ENCODE data around the gene HRH1. TPM values are rescaled to one million over a fixed set of nuclear protein-coding genes. Genes with fewer than 3 reads are reported as not detected.
"Not testable (repeated sequence)": the region's sequence is repeated elsewhere in the genome, so short reads cannot be mapped to it uniquely, and the experiment has no call there.

Gene HRH1
- total and polyA plus RNA-seq, 2 donors (not counting 1 experiment from before 2014, with no cell fraction given) = not detected

DNA sequence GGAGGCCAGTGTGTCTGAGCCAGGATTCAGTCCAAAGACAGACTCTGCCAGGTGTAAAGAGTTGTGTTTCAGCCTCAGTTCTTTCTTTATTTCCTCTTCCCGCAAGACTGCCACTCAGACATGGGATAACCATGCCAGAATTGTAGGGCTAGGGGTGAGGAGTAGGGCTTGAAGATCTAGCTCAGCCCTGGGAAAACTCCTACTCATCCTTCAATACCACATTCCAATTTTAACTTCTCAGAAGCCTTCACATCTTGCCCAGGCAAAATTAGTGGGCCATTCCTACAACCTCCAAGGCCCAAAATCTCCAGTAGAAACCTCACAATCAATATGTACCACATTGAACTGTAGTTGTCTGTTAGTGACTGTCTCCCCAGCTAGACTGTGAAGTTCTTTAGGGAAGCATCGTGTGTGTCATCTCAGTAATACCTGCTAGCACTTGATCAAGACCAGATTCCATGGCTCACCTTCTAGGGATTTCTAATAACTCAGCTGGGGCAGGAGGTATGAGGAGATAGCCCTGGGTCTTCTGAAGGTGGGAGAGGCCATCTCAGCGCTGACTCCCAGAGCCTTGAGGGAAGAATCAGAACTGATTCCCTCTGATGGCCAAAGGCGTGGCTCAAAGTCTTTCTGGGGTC lies 19.7 kb downstream of the HRH1 start:
- no peak overlapping the region for H3K4me3 Mint-ChIP-seq
- CTCF ChIA-PET = no interaction called here

DNA sequence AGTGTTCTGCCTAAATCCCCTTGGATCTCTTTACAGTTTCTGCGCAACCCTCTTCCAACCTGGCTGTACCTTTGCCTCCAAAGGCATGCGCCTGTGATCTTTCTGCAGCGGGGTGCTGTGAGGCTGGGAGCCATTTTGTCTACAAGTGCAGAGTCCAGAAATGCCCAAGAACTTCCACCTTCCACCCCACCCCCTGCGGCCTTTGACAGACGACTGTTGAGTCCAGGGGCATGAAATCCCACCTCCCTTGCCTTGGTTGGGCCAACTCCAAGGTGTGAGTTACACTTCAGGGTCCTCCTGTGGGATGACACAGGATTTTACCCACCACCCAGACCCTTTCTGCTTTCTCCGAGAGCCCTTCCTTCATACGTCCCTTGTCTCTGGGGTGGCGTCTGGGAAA lies 24.1 kb downstream of the HRH1 start:
- H3K4me3 ChIP-seq (ENCODE audit: control extremely low read depth in 1 of 5, extremely low read depth in 1 of 5, insufficient read depth in 1 of 5, low read depth in 2 of 5, low read length in 4 of 5) = no peak overlapping the region
- 94% methylated on average over 7 of the region's 8 CpGs for WGBS (ENCODE audit: insufficient coverage)
- H3K9me3 ChIP-seq (ENCODE audit: control extremely low read depth in 1 of 3, control insufficient read depth in 2 of 3, insufficient read depth in 1 of 3, low read length in 2 of 3) = no peaks in the 10 kb centered on the region
- no peak overlapping the region for H3K4me3 Mint-ChIP-seq
- ChIA-PET POLR2A (no interaction called here), CTCF (no interaction called here)
- H3K27ac ChIP-seq (ENCODE audit: low read length in 2 of 2) = no peak overlapping the region
- H3K9me3 Mint-ChIP-seq (ENCODE audit: insufficient read depth) = no peaks in the 10 kb centered on the region
- H3K27ac Mint-ChIP-seq = no peak overlapping the region
- H3K4me1 ChIP-seq (ENCODE audit: control insufficient read depth in 2 of 2, insufficient read depth in 2 of 2, low read length in 2 of 2) = no peaks in the 10 kb centered on the region
- no peaks in the 10 kb centered on the region for H3K36me3 ChIP-seq (replicated peaks in 1 of 2; ENCODE audit: control extremely low read depth in 1 of 2, control insufficient read depth in 1 of 2, extremely low read depth in 1 of 2, insufficient read depth in 2 of 2, low read length in 1 of 2)
- no peak overlapping the region for H3K4me2 ChIP-seq (replicated peaks; ENCODE audit: low read depth, low read length, poor library complexity, severe bottlenecking)
- no peaks in the 10 kb centered on the region for H3K79me2 ChIP-seq (ENCODE audit: control insufficient read depth, insufficient read depth, low read length)
- DNase-seq (no peak), ATAC-seq (ENCODE audit: low read depth) (no peak)
- no peaks in the 10 kb centered on the region for H3K27me3 ChIP-seq (replicated peaks in 1 of 4; ENCODE audit: control extremely low read depth in 1 of 4, control insufficient read depth in 3 of 4, insufficient read depth in 4 of 4, low read length in 3 of 4)
- no peaks in the 10 kb centered on the region for H3K4me1 Mint-ChIP-seq
- no peak overlapping the region for H2AFZ ChIP-seq (ENCODE audit: insufficient read depth, low read depth, low read length, poor library complexity, severe bottlenecking)
- H3K9ac ChIP-seq (ENCODE audit: low read length) = no peak overlapping the region
- TF ChIP-seq, protein P1, sequence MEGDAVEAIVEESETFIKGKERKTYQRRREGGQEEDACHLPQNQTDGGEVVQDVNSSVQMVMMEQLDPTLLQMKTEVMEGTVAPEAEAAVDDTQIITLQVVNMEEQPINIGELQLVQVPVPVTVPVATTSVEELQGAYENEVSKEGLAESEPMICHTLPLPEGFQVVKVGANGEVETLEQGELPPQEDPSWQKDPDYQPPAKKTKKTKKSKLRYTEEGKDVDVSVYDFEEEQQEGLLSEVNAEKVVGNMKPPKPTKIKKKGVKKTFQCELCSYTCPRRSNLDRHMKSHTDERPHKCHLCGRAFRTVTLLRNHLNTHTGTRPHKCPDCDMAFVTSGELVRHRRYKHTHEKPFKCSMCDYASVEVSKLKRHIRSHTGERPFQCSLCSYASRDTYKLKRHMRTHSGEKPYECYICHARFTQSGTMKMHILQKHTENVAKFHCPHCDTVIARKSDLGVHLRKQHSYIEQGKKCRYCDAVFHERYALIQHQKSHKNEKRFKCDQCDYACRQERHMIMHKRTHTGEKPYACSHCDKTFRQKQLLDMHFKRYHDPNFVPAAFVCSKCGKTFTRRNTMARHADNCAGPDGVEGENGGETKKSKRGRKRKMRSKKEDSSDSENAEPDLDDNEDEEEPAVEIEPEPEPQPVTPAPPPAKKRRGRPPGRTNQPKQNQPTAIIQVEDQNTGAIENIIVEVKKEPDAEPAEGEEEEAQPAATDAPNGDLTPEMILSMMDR (IDR thresholded peaks at IDR 0.05) = no peak
- no peak for TF ChIP-seq EZH2 (IDR thresholded peaks at IDR 0.05; ENCODE audit: borderline replicate concordance, insufficient read depth, low read depth, low read length, poor library complexity, severe bottlenecking)
- H4K20me1 ChIP-seq (ENCODE audit: control insufficient read depth, insufficient read depth, low read length, poor library complexity, severe bottlenecking) = no peaks in the 10 kb centered on the region
- H3K27me3 Mint-ChIP-seq = peaks cover 5% of the 10 kb centered on the region
- intact Hi-C loops (cut with micrococcal nuclease) = no loop called here

More for the DNA sequence above, 19.7 kb downstream of the HRH1 start:
- H3K9me3 ChIP-seq (ENCODE audit: control extremely low read depth in 1 of 3, control insufficient read depth in 2 of 3, insufficient read depth in 1 of 3, low read length in 2 of 3) = no peaks in the 10 kb centered on the region
- no peak overlapping the region for H3K4me3 ChIP-seq (ENCODE audit: control extremely low read depth in 1 of 5, extremely low read depth in 1 of 5, insufficient read depth in 1 of 5, low read depth in 2 of 5, low read length in 4 of 5)
- no peak overlapping the region for H3K9ac ChIP-seq (ENCODE audit: low read length)
- H2AFZ ChIP-seq (ENCODE audit: insufficient read depth, low read depth, low read length, poor library complexity, severe bottlenecking) = no peak overlapping the region
- no peaks in the 10 kb centered on the region for H3K79me2 ChIP-seq (ENCODE audit: control insufficient read depth, insufficient read depth, low read length)
- no peaks in the 10 kb centered on the region for H3K4me1 ChIP-seq (ENCODE audit: control insufficient read depth in 2 of 2, insufficient read depth in 2 of 2, low read length in 2 of 2)
- peaks cover 5% of the 10 kb centered on the region for H3K27me3 Mint-ChIP-seq
- no peaks in the 10 kb centered on the region for H3K4me1 Mint-ChIP-seq
- H3K27me3 ChIP-seq (replicated peaks in 1 of 4; ENCODE audit: control extremely low read depth in 1 of 4, control insufficient read depth in 3 of 4, insufficient read depth in 4 of 4, low read length in 3 of 4) = no peaks in the 10 kb centered on the region
- WGBS (ENCODE audit: insufficient coverage) = 96% methylated on average over 2 of the region's 4 CpGs
- H3K27ac Mint-ChIP-seq = no peak overlapping the region
- H3K27ac ChIP-seq (ENCODE audit: low read length in 2 of 2) = no peak overlapping the region
- DNase-seq (no peak), ATAC-seq (ENCODE audit: low read depth) (no peak)
- no peak overlapping the region for H3K4me2 ChIP-seq (replicated peaks; ENCODE audit: low read depth, low read length, poor library complexity, severe bottlenecking)
- no peaks in the 10 kb centered on the region for H4K20me1 ChIP-seq (ENCODE audit: control insufficient read depth, insufficient read depth, low read length, poor library complexity, severe bottlenecking)
- H3K36me3 ChIP-seq (replicated peaks in 1 of 2; ENCODE audit: control extremely low read depth in 1 of 2, control insufficient read depth in 1 of 2, extremely low read depth in 1 of 2, insufficient read depth in 2 of 2, low read length in 1 of 2) = no peaks in the 10 kb centered on the region
- POLR2A ChIA-PET = no interaction called here
- intact Hi-C loops (cut with micrococcal nuclease) = no loop called here
- TF ChIP-seq EZH2 (IDR thresholded peaks at IDR 0.05; ENCODE audit: borderline replicate concordance, insufficient read depth, low read depth, low read length, poor library complexity, severe bottlenecking) = no peak
- TF ChIP-seq, protein P1 (IDR thresholded peaks at IDR 0.05) = no peak
- H3K9me3 Mint-ChIP-seq (ENCODE audit: insufficient read depth) = no peaks in the 10 kb centered on the region

DNA sequence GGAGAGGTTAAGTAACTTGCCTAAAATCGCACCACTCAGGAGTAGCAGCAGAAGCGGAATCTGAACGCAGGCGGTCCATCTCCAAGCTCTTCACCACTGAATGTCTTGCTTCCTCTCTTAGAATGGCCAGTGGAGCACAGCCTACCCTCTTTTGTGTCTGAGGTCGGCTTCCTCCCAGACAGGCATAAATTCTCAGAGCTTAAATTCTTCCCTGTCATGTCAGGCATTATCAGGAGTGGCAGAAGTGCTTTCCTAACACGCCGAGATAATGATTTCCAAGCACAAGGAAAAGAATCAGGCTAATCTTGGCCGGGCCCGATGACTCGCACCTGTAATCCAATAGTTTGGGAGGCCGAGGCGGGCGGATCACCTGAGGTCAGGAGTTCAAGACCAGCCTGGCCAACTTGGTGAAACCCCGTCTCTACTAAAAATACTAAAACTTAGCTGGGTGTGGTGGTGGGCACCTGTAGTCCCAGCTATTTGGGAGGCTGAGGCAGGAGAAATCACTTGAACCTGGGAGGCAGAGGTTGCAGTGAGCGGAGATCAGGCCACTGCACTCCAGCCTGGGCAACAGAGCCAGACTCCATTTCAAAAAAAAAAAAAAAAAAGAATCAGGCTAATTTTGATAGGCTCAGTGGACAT lies 30.2 kb downstream of the HRH1 start:
- POLR2A ChIA-PET; ATAC-seq (ENCODE audit: low read depth); H3K9me3 ChIP-seq (ENCODE audit: control extremely low read depth in 1 of 3, control insufficient read depth in 2 of 3, insufficient read depth in 1 of 3, low read length in 2 of 3); H3K36me3 ChIP-seq (replicated peaks in 1 of 2; ENCODE audit: control extremely low read depth in 1 of 2, control insufficient read depth in 1 of 2, extremely low read depth in 1 of 2, insufficient read depth in 2 of 2, low read length in 1 of 2); H3K4me3 Mint-ChIP-seq; H3K9me3 Mint-ChIP-seq (ENCODE audit: insufficient read depth); H3K79me2 ChIP-seq (ENCODE audit: control insufficient read depth, insufficient read depth, low read length); intact Hi-C loops (cut with micrococcal nuclease); H3K27ac ChIP-seq (ENCODE audit: low read length in 2 of 2); DNase-seq; H3K4me1 Mint-ChIP-seq; H2AFZ ChIP-seq (ENCODE audit: insufficient read depth, low read depth, low read length, poor library complexity, severe bottlenecking); H4K20me1 ChIP-seq (ENCODE audit: control insufficient read depth, insufficient read depth, low read length, poor library complexity, severe bottlenecking); H3K4me1 ChIP-seq (ENCODE audit: control insufficient read depth in 2 of 2, insufficient read depth in 2 of 2, low read length in 2 of 2); H3K4me3 ChIP-seq (ENCODE audit: control extremely low read depth in 1 of 5, extremely low read depth in 1 of 5, insufficient read depth in 1 of 5, low read depth in 2 of 5, low read length in 4 of 5); H3K9ac ChIP-seq (ENCODE audit: low read length); H3K4me2 ChIP-seq (replicated peaks; ENCODE audit: low read depth, low read length, poor library complexity, severe bottlenecking); H3K27ac Mint-ChIP-seq; CTCF ChIA-PET; H3K27me3 ChIP-seq (replicated peaks in 1 of 4; ENCODE audit: control extremely low read depth in 1 of 4, control insufficient read depth in 3 of 4, insufficient read depth in 4 of 4, low read length in 3 of 4): not testable (repeated sequence)
- peaks cover 24% of the 10 kb centered on the region for H3K27me3 Mint-ChIP-seq
- 89% methylated on average over 10 of the region's 15 CpGs for WGBS (ENCODE audit: insufficient coverage)
